Endothelial cell of umbilical vein (primary cell): ENCODE data around the gene DDR2. TPM values are rescaled to one million over a fixed set of nuclear protein-coding genes. Genes with fewer than 3 reads are reported as not detected.

Source experiments
- BruUV-seq: library from RNA; stranded (reverse); fragments of 400-500 nt; replicated peaks from 2 replicates; lab custom pipeline; 2021; lab: Mats Ljungman, UMichigan
- CTCF ChIA-PET: fragments of 300-600, 350-600 bp; sonication (Branson Sonifier 250); formaldehyde crosslinking; loops from one replicate; lab custom pipeline; 2021; ENCODE audit warnings: antibody characterized with exemption, inconsistent platforms; lab: Charles Lee
- POLR2A ChIA-PET: fragments of 300-600, 350-600 bp; sonication (Branson Sonifier 250); formaldehyde crosslinking; loops from one replicate; lab custom pipeline; 2021; ENCODE audit warnings: antibody characterized with exemption, inconsistent platforms; lab: Charles Lee
- DNase-seq: peaks from one replicate; pipeline ENCODE4 v3.0.0-alpha.2; 2011; ENCODE audit warnings: low read depth, low spot score
- FAIRE-seq: peaks from 2 replicates; lab custom pipeline; 2011; peaks lifted over from hg19 to GRCh38; lab: Jason Lieb, UNC
- H2AFZ ChIP-seq: 2 replicates; pipeline ENCODE4 v1.6.0; 2012; ENCODE audit warnings: low read depth, low read length, control low read depth, inconsistent platforms
- H3K27ac ChIP-seq: 2 replicates; pipeline ENCODE4 v1.5.1; 2011; ENCODE audit warnings: low read depth, mild to moderate bottlenecking, control low read depth, low read length, moderate library complexity; ENCODE audit not compliant: insufficient read depth
- H3K27me3 ChIP-seq, 2 experiments: 2 replicates each; pipeline versions ENCODE4 v1.6.0 to v1.6.1; 2011; ENCODE audit warnings: low read length in 2 of 2, mixed read lengths in 1 of 2; ENCODE audit not compliant: control insufficient read depth in 2 of 2, insufficient read depth in 2 of 2
- H3K36me3 ChIP-seq, 2 experiments: 2 replicates in 1 of 2; 3 replicates in 1 of 2; pipeline ENCODE4 v1.5.1; 2011; ENCODE audit warnings: low read length in 2 of 2, mild to moderate bottlenecking in 1 of 2, moderate library complexity in 1 of 2; ENCODE audit not compliant: control insufficient read depth in 2 of 2, insufficient read depth in 2 of 2; ENCODE audit errors: extremely low read depth in 1 of 2
- H3K4me1 ChIP-seq: 3 replicates; pipeline ENCODE4 v1.5.1; 2011; ENCODE audit warnings: mild to moderate bottlenecking, low read length; ENCODE audit not compliant: control insufficient read depth, insufficient read depth; ENCODE audit errors: extremely low read depth
- H3K4me2 ChIP-seq: 2 replicates; pipeline ENCODE4 v1.6.1; 2011; ENCODE audit warnings: low read length, control low read depth, mixed read lengths; ENCODE audit not compliant: insufficient read depth
- H3K4me3 ChIP-seq, 3 experiments: fragments of 200-600 bp in 1 of 3; sonication (generic), shearing (Covaris generic) in 1 of 3; replicated peaks in 1 of 3; 2 replicates each; pipeline ENCODE4 v1.5.1; 2011 to 2016; ENCODE audit warnings: control low read depth in 3 of 3, low read length in 3 of 3, mild to moderate bottlenecking in 2 of 3, inconsistent platforms in 1 of 3, low read depth in 1 of 3, moderate library complexity in 1 of 3; ENCODE audit not compliant: insufficient read depth in 1 of 3
- H3K79me2 ChIP-seq: 2 replicates; pipeline ENCODE4 v1.6.0; 2012; ENCODE audit warnings: low read length, inconsistent platforms; ENCODE audit not compliant: control insufficient read depth, insufficient read depth
- H3K9ac ChIP-seq: replicated peaks from 2 replicates; pipeline ENCODE3; 2011; ENCODE audit warnings: low read length, control low read depth; ENCODE audit not compliant: insufficient read depth; ENCODE audit errors: extremely low read depth
- H3K9me1 ChIP-seq: replicated peaks from 3 replicates; pipeline ENCODE4 v1.6.0; 2011; ENCODE audit warnings: mild to moderate bottlenecking, low read length; ENCODE audit not compliant: control insufficient read depth, insufficient read depth; ENCODE audit errors: extremely low read depth
- H3K9me3 ChIP-seq: replicated peaks from 2 replicates; pipeline ENCODE4 v1.5.1; 2012; ENCODE audit warnings: low read length, inconsistent platforms; ENCODE audit not compliant: control insufficient read depth, insufficient read depth
- H4K20me1 ChIP-seq: replicated peaks from 2 replicates; pipeline ENCODE3; 2011; ENCODE audit warnings: mild to moderate bottlenecking, low read length; ENCODE audit not compliant: control insufficient read depth, insufficient read depth; ENCODE audit errors: extremely low read depth
- CTCF ChIP-seq, 2 donors: IDR thresholded peaks; 1 replicate in 1 of 2; 2 replicates in 1 of 2; pipeline ENCODE4 v1.5.1; 2011; ENCODE audit warnings: low read length in 2 of 2, mild to moderate bottlenecking in 2 of 2, moderate library complexity in 2 of 2, control low read depth in 1 of 2, inconsistent platforms in 1 of 2, low read depth in 1 of 2; ENCODE audit not compliant: insufficient read depth in 1 of 2; ENCODE audit errors: extremely low read depth in 1 of 2
- EZH2 ChIP-seq: IDR thresholded peaks from 2 replicates; pipeline ENCODE4 v1.6.1; 2012; ENCODE audit warnings: borderline replicate concordance, low read depth, mild to moderate bottlenecking, moderate library complexity, low read length, inconsistent platforms; ENCODE audit not compliant: severe bottlenecking
- FOS ChIP-seq: IDR thresholded peaks from 2 replicates; pipeline ENCODE4 v1.6.1; 2011; ENCODE audit warnings: mild to moderate bottlenecking, low read length, moderate library complexity, borderline replicate concordance; ENCODE audit not compliant: insufficient read depth
- GATA2 ChIP-seq: IDR thresholded peaks from 2 replicates; pipeline ENCODE4 v1.7.0; 2011; ENCODE audit warnings: low read depth, mild to moderate bottlenecking, moderate library complexity, mixed read lengths, low read length; ENCODE audit not compliant: insufficient read length, insufficient read depth
- JUN ChIP-seq: IDR thresholded peaks from 2 replicates; pipeline ENCODE4 v1.6.1; 2011; ENCODE audit warnings: borderline replicate concordance, low read depth; ENCODE audit not compliant: insufficient read length, insufficient read depth
- MAX ChIP-seq: IDR thresholded peaks from 2 replicates; pipeline ENCODE4 v1.6.1; 2011; ENCODE audit not compliant: insufficient read depth, insufficient read length
- MYC ChIP-seq: IDR thresholded peaks from one replicate; pipeline ENCODE4 v1.6.1; 2011; ENCODE audit warnings: mild to moderate bottlenecking, low read depth, low read length
- POLR2A ChIP-seq: IDR thresholded peaks from 2 replicates; pipeline ENCODE4 v1.6.1; 2012; ENCODE audit warnings: low read depth, mild to moderate bottlenecking, control low read depth, low read length
- POLR2AphosphoS5 ChIP-seq: IDR thresholded peaks from 2 replicates; pipeline ENCODE4 v1.6.1; 2012; ENCODE audit warnings: low read depth, mild to moderate bottlenecking, control low read depth, low read length, moderate library complexity; ENCODE audit not compliant: insufficient read depth
- dilution Hi-C: fragments of 300-500 bp; cut with MboI; formaldehyde crosslinking; loops from one replicate; pipeline ENCODE4 v1.15.0; 2019; ENCODE audit warnings: low sequenced_read_pairs; ENCODE audit not compliant: extremely low pct_ligation_motif_present
- intact Hi-C: fragments of 100-400 bp; cut with micrococcal nuclease; formaldehyde crosslinking; loops from one replicate; pipeline ENCODE4 v1.10.0; 2022
- polyA plus RNA-seq, 4 experiments: library from polyadenylated mRNA; depleted of rRNA in 3 of 4; stranded (reverse) in 3 of 4; unstranded in 1 of 4; fragments of >200 nt; gene quantifications; 2 replicates each; pipeline versions ENCODE4 v1.2.1 to v1.2.3, GENCODE V29; 2011 to 2012; ENCODE audit warnings: missing spikeins in 1 of 4
- total RNA-seq: library from RNA; stranded (reverse); gene quantifications from 2 replicates; pipeline ENCODE4 v1.2.3, GENCODE V29; 2021

Gene DDR2
- total and polyA plus RNA-seq, 2 donors (not counting 3 experiments of a cell fraction or from before 2014, with no cell fraction given) = 27.8 to 30.8 TPM

- DNase-seq (no peak), FAIRE-seq (no peak)
- POLR2A ChIA-PET = no interaction called here
- Histone ChIP-seq H3K27ac (no peak overlapping the region), H4K20me1 (peaks cover 3% of the 10 kb centered on the region), H3K4me2 (no peak overlapping the region), H3K9me3 (no peaks in the 10 kb centered on the region), H3K9ac (no peak overlapping the region), H3K4me3 (no peak overlapping the region), H3K4me1 (no peaks in the 10 kb centered on the region), H3K27me3 (no peaks in the 10 kb centered on the region), H3K79me2 (no peaks in the 10 kb centered on the region), H3K9me1 (no peaks in the 10 kb centered on the region), H2AFZ (no peak overlapping the region), H3K36me3 (no peaks in the 10 kb centered on the region)
- intact Hi-C loops = no loop called here
- CTCF ChIA-PET = no interaction called here
- TF ChIP-seq GATA2 (no peak), POLR2AphosphoS5 (no peak), MAX (no peak)
- no TSS peak for BruUV-seq
- dilution Hi-C loops = no loop called here
These were observed 93.1 kb downstream of the DDR2 start for GRCh38 chr1:162725301-162725837.

- Histone ChIP-seq H3K4me1 (no peaks in the 10 kb centered on the region), H3K36me3 (no peaks in the 10 kb centered on the region), H3K9ac (no peak overlapping the region), H3K27ac (no peak overlapping the region), H3K4me3 (no peak overlapping the region), H3K9me3 (no peaks in the 10 kb centered on the region), H3K9me1 (no peaks in the 10 kb centered on the region), H2AFZ (no peak overlapping the region), H3K4me2 (no peak overlapping the region), H3K27me3 (no peaks in the 10 kb centered on the region), H3K79me2 (no peaks in the 10 kb centered on the region), H4K20me1 (peaks cover 3% of the 10 kb centered on the region)
- DNase-seq (no peak), FAIRE-seq (no peak)
- POLR2A ChIA-PET = no interaction called here
- CTCF ChIA-PET = interaction anchor here (0.8 kb wide), 1 partner anchor 10 kb away, joined by 3 read pairs; no protein-coding TSS in a partner anchor
- TF ChIP-seq POLR2A (no peak), EZH2 (no peak), FOS (no peak), MAX (no peak), JUN (no peak), CTCF (IDR thresholded peaks at IDR 0.05; ENCODE audit: extremely low read depth in 1 of 2, insufficient read depth in 1 of 2, low read depth in 1 of 2, low read length in 2 of 2) (no peak), MYC (no peak), GATA2 (no peak), POLR2AphosphoS5 (no peak)
- BruUV-seq = no TSS peak
- dilution Hi-C loops = no loop called here
- intact Hi-C loops = no loop called here
These were observed 94.3 kb downstream of the DDR2 start for GRCh38 chr1:162726555-162726954.
